Fibroblast of peridontal ligament (primary cell): ENCODE results near the gene TMEM167A.
A peak's percentile ranks its signal among the peaks of the same experiment; 100 is the strongest.
"Not testable (repeated sequence)": the region's sequence is repeated elsewhere in the genome, so short reads cannot be mapped to it uniquely, and the experiment has no call there.

ENCODE experiments used
- DNase-seq: peaks from one replicate; pipeline ENCODE4 v3.0.0-alpha.2; 2010; ENCODE audit errors: extremely low read depth

Gene TMEM167A

GRCh38 chr5:83090169-83090568 is 13.0 kb upstream of the TMEM167A start:
- no peak for DNase-seq

GRCh38 chr5:83085106-83085505 is 7.9 kb upstream of the TMEM167A start:
- no peak for DNase-seq

GRCh38 chr5:83084336-83084735 is 7.1 kb upstream of the TMEM167A start:
- peak; percentile 87 for DNase-seq

GRCh38 chr5:83082750-83083149 is 5.6 kb upstream of the TMEM167A start:
- no peak for DNase-seq

GRCh38 chr5:83077662-83078261 is 568 bp upstream of the TMEM167A start:
- peak; percentile 63 for DNase-seq

GRCh38 chr5:83072966-83073365 is 4.2 kb downstream of the TMEM167A start:
- DNase-seq, result no peak

DNA sequence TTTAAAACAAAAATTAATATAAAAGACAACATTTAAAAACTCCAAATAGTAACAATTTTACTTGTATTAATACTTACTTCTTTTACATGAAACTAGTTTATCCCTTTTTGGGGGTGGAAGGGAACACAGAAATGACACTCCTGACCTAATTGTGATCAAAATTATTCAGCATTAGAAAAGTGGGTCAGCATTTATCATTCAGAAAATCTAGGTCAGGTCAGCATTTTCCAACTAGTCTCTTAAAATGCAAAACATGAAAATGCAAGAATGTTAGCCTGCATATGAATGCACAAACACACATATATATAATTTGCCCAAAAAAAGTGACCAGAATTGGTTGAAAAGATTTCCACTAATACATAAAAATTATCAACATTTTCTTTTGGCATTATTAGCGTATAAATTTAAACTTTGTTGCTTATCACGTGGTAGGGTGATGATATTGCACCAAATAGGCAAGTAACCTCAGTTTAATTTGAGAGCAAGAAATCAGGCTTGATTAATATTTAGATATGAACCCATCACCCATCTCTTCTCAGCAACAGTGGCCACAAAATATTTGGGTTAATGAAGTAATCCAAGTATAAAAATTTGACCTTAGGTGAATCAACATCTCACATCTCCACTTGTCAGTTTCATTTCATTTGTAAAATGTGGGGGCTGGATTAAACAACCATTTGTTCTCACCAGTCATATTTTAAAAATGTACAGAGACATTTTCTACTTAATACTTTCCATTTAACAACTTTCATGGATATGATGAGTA is 5.7 kb downstream of the TMEM167A start:
- no peak for DNase-seq

GRCh38 chr5:83069096-83069799 is 7.9 kb downstream of the TMEM167A start:
- DNase-seq, result no peak

DNA sequence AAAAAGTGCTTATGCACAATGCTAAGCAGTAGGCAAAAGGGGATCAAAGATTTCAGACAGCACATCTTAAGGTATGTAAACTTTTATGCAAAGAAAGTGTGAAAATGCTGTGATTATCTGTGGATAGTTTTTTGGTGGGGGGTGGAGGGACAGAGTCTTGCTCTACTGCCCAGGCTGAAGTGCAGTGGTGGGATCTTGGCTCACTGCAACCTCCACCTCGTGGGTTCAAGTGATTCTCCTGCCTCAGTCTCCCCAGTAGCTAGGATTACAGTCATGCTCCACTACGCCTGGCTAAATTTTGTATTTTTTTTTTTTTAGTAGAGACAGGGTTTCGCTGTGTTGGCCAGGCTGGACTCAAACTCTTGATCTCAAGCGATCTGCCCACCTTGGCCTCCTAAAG is 9.8 kb downstream of the TMEM167A start:
- not testable (repeated sequence) for DNase-seq

GRCh38 chr5:83066548-83067110 is 10.6 kb downstream of the TMEM167A start:
- DNase-seq, result no peak

DNA sequence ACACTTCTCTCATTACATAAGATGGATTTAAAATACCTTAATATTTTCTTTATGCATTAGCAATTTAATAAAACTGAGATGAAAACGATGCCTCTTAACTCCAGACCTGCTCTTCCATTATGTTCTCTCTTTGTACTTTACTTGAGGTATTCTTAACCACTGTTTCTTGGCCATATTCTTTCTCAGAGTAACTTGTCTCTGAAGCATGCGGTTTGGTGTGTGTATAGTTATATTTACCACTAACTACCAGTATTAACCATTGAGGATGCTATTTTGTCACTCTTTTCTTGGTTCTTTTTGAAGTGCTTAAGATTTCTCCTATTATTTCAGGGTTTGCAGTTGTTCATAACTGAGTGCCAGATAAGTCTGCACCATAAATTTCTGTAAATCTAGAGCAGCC is 17.9 kb downstream of the TMEM167A start:
- DNase-seq, result no peak

DNA sequence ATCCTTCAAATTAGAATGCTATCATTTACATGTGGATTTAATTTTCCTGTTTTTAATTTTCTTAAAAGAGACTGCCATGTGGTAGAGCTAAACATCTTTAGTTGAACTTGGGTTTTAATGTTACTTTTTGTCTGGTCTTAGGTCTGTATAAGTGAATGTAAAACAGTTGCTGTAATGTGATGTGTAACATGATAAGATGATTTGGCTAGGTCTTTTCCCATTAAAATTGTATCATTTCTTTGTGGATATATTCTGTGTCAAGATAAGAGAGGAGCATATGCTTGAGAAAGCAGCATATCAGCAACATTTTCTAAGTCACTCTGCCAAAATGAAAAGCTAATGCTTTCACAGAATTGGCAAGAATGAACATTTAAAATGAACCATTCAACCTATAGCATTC is 18.5 kb downstream of the TMEM167A start:
- peak; percentile 51 for DNase-seq

DNA sequence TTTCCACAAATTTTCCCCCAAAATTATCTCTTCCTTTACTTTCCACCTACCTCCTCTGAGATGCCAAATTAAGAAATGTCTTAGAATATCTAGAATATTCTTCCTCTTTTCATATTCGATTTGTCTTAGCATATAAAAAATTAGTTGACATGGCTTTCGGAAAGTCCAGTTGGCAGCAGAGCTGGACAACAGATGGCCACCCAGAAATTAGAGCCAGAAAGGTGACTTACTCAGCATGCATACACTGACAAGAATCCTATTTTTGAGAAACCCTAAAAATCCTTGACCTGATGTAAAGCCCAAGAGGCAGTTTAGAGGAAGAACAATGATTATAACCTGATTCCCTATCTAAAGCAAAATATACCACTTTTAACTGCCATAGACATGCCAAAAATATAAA is 22.0 kb downstream of the TMEM167A start:
- DNase-seq, result no peak

GRCh38 chr5:83050723-83051340 is 26.4 kb downstream of the TMEM167A start:
- DNase-seq, result no peak

DNA sequence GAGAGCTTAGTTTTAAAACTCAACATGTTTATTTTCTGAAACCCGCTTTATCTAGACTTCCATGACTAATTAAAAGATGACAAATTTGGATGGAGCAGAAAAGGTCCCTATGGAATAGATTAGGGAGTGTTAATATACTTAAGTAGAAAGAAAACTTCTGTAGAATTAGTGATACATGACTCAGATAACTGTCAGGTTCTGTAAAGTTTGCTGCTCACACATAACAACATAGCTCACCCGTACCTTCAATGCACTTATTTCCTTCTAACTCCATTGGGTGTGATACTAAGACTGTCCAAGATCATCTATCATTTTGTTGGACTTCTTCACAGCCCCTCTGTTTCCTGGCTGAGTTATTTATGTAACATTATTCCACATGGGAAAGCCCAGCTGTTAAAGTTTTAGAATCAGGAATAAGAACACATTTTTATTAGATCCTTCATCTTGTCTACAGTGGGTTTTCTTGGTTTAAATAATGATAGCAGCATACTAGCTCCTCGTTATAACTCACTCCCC is 27.8 kb downstream of the TMEM167A start:
- DNase-seq, result no peak

GRCh38 chr5:83048811-83049210 is 28.4 kb downstream of the TMEM167A start:
- no peak for DNase-seq

GRCh38 chr5:83048277-83048676 is 28.9 kb downstream of the TMEM167A start:
- DNase-seq, result no peak

GRCh38 chr5:83044926-83045325 is 32.3 kb downstream of the TMEM167A start:
- no peak for DNase-seq

DNA sequence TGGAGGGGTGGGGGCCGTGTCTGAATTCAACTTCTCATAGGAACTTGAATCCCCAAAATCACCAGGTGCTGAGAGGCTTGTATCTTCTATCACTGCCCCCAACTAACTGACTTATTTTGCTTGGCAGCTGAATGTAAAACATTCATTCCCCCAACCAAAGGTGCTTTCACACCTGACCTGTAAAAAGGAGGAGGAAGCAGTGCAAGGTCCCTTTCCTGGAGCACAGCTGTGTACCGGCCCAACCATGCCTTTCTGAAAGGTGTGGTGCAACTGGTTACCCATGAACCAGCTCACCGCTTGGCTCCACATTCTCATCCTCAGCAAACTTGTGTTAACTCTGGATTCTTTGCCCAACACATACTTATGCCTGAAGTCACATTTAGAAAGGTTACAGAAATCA is 34.7 kb downstream of the TMEM167A start:
- DNase-seq, result no peak

- no peak for DNase-seq
Measured at GRCh38 chr5:83038924-83039323, 38.3 kb downstream of the TMEM167A start.

GRCh38 chr5:83036991-83037575 is 40.1 kb downstream of the TMEM167A start:
- no peak for DNase-seq
